ENCODE measurements around the gene AIFM2.
"Not testable (repeated sequence)": the region's sequence is repeated elsewhere in the genome, so short reads cannot be mapped to it uniquely, and the experiment has no call there.

AIFM2 gene

GRCh38 chr10:70132098-70133029, at the start of gene AIFM2:
TSS of gene AIFM2 (minus strand) at chr10:70132825. CDS start at chr10:70124084, 8,741 bp downstream.
- DNase-seq (ENCODE audit: low read depth in 1 of 2, low spot score in 1 of 2) = peak in 1 of 2 donors; percentile 11

DNA sequence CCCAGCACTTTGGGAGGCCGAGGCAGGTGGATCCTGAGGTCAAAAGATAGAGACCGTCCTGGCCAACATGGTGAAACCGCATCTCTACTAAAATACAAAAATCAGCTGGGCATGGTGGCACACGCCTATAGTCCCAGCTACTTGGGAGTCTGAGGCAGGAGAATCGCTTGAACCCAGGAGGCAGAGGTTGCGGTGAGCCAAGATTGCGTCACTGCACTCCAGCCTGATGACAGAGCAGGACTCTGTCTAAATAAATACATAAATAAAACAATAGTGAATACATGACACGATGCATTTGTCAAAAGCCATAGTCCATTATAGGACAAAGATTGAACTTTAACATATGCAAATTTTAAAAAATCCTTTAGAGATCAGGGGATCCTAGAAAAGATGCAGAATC, 46.6 kb upstream of the AIFM2 start:
- DNase-seq (ENCODE audit: low read depth in 1 of 2, low spot score in 1 of 2) = not testable (repeated sequence)

DNA sequence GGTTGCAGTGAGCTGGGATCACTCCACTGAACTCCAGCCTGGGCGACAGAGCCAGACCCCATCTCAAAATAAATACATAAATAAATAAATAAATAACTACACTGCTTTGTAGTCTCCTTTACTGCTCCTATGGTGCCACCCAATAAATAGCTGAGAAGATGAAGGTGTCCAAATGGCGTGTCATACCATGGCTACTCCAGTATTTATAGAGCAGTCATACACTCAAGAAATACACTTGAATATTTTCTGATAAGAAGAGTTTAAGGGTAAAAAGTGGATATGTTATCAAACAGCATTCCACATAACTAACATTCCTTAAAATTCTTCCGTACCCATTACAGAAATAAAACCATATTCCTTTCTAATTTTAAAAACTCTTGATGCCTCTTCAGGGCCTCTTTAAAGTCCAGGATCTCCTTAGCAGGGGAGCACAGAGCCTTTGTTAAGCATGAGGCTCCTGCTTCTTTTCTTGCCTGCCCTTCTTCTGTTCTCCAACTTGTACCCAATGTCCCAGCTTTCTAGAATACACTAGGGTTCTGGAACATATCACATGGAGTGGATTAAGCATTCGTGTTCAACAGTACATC, 45.6 kb upstream of the AIFM2 start:
- no peak for DNase-seq (ENCODE audit: low read depth in 1 of 2, low spot score in 1 of 2)

GRCh38 chr10:70176441-70176840, 43.8 kb upstream of the AIFM2 start:
- DNase-seq (ENCODE audit: low read depth in 1 of 2, low spot score in 1 of 2) = no peak

GRCh38 chr10:70175516-70175915, 42.9 kb upstream of the AIFM2 start:
- no peak for DNase-seq (ENCODE audit: low read depth in 1 of 2, low spot score in 1 of 2)

- DNase-seq (ENCODE audit: low read depth in 1 of 2, low spot score in 1 of 2) = no peak
Observed at GRCh38 chr10:70174058-70174741, 41.6 kb upstream of the AIFM2 start.

- no peak for DNase-seq (ENCODE audit: low read depth in 1 of 2, low spot score in 1 of 2)
Observed at GRCh38 chr10:70169649-70170364, 37.2 kb upstream of the AIFM2 start.

DNA sequence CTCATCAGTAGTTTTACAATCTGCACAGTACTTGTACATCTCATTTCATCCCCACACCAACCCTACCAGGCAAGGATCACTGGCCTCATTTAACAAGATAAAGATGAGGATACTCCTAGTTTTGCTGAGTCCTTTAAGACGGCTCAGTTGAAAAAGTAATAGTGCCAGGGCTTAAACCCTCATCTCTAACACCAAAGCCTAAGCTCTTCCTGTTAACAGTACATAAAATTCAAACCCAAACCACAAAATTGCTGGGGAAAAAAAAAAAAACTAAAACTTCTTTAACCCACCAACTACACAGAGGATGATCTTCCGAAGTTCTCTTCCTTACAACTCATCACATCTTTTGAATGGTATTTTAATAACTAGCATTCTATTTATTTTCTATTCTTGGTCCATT, 36.4 kb upstream of the AIFM2 start:
- DNase-seq (ENCODE audit: low read depth in 1 of 2, low spot score in 1 of 2) = no peak

DNA sequence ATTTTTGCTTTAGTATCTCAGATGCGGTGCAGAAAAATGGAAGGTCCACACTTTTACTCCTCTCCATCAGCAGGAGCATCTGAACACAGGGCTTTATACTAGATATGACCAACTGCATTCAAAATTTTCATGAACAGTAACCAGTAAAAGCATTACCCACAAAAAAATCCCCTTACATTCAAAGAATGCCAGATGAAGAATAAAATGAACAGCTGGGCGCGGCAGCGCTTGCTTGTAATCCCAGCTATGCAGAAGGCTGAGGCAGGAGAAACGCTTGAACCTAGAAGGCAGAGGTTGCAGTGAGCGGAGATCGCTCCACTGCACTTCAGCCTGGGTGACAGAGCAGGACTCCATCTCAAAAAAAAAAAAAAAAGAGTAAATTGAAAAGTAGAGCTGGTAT, 34.6 kb upstream of the AIFM2 start:
- DNase-seq (ENCODE audit: low read depth in 1 of 2, low spot score in 1 of 2) = no peak

- no peak for DNase-seq (ENCODE audit: low read depth in 1 of 2, low spot score in 1 of 2)
Observed at GRCh38 chr10:70166394-70166793, 33.8 kb upstream of the AIFM2 start.

DNA sequence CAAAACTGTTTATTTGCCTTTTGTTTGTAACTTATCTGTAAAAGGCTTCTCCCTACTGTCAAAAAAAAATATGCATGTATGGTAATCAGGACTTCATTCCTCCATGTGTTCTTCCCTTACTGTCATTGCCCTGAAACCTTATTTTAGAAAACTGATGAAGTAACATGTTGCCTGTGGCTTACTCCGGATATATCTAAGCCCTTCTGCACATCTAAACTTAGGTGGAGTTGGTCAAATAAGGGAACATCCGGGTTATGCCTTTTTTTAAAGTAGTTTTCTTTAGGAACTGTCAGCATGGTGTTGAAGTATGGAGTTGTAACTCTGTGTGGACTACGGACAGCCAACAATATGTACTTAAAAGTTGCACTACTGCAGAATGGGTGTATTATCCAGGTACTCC, 31.5 kb upstream of the AIFM2 start:
- DNase-seq (ENCODE audit: low read depth in 1 of 2, low spot score in 1 of 2) = no peak

GRCh38 chr10:70163448-70163847, 30.8 kb upstream of the AIFM2 start:
- DNase-seq (ENCODE audit: low read depth in 1 of 2, low spot score in 1 of 2) = no peak

DNA sequence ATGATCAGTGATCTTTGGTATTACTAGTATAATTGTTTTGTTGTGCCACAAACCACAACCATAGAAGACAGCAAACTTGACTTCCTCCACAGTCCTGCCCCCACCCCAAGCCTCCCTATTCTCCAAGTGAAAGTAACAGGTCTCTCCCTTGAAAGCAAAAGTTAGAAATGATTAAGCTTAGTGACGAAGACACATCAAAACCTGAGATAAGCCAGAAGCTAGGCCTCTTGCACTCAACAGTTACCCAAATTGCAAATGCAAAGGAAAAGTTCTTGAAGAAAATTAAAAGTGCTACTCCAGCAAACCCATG, 30.2 kb upstream of the AIFM2 start:
- peak in 1 of 2 donors; percentile 20 for DNase-seq (ENCODE audit: low read depth in 1 of 2, low spot score in 1 of 2)

DNA sequence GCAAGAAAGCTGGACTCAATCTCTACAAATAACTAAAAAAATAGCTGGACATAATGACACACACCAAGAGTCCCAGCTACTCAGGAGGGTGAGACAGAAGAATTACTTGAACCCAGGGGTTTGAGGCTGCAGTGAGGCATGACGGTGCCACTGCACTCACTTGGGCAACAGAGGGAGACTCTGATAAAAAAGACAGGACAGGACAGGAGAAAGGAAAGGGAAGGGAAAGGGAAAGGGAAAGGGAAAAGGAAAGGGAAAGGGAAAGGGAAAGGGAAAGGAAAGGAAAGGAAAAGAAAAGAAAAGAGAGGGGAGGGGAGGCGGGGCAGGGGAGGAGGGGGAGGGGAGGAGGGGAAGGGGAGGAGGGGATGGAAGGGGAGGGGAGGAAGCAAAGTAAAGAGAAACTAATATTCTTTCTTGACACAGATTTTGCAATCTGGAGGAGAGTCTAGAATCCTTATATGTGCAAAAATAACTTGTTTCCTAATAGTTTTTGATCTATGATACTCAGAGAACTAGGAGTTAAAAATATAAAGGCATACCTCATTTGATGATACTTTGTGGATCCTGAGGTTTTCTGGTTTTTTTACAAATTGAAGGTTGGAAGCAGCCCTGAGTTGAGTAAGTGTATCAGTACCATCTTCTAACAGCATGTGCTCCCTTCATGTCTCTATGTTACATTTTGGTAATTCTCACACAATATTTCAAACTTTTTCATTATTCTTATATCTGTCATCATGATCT, 29.7 kb upstream of the AIFM2 start:
- no peak for DNase-seq (ENCODE audit: low read depth in 1 of 2, low spot score in 1 of 2)

- no peak for DNase-seq (ENCODE audit: low read depth in 1 of 2, low spot score in 1 of 2)
Observed at GRCh38 chr10:70160798-70161197, 28.2 kb upstream of the AIFM2 start.

DNA sequence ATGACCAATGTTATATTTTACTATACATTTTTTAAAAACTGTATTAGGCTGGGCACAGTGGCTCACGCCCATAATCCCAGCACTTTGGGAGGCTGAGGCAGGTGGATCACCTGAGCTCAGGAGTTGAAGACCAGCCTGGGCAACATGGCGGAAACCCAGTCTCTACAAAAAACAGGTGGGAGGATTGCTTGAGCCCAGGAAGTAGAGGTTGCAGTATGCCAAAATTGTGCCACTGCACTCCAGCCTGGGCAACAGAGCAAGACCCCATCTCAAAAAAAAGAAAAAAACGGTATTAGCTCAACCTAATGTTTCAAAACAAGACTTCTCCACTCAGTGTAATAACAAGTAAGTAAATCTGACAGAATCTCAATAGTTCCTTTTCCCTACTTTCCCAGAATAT, 26.7 kb upstream of the AIFM2 start:
- DNase-seq (ENCODE audit: low read depth in 1 of 2, low spot score in 1 of 2) = not testable (repeated sequence)

GRCh38 chr10:70158113-70158512, 25.5 kb upstream of the AIFM2 start:
- no peak for DNase-seq (ENCODE audit: low read depth in 1 of 2, low spot score in 1 of 2)

DNA sequence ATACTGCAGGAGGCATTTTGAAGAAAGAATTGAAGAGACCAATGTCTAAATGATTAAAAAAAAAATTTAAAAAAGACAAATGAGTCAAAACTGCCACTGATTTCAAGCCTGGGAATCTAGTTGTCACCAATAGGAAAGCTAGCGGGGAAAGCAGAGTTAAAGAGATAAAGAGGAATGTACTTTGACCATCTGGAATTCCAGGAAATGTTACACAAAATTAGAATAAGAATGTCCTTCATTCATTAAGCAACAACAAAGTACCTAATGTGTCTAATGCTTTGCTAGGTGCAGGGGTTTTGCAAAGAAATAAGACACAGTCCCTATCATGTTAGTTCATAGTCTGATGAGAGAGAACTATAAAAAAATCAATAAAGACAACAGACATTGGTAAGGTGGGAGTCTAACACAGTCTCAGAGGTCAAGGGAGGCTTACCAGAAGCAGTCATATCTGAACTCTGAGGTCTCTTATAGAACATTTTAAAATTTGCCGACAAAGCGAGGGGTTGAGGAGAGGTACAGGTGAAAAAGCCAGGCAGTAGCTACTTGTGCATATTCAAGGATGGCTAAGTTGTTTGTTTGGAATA, 22.7 kb upstream of the AIFM2 start:
- no peak for DNase-seq (ENCODE audit: low read depth in 1 of 2, low spot score in 1 of 2)

DNA sequence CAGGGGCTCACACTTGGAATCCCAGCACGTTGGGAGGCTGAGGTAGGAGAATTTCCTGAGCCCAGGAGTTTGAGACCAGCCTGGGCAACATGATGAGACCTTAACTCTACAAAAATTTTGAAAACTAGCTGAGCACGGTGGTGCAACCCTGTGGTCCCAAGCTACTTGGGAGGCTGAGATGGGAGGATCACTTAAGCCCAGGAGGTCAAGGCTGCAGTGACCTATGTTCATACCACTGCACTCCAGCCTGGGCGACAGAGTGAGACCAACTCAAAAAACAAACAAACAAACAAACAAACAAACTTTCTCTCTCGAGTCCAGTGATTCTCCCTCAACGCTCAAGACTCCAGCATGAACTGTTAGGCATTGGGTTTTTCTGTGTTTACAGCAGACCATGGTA, 15.9 kb upstream of the AIFM2 start:
- DNase-seq (ENCODE audit: low read depth in 1 of 2, low spot score in 1 of 2) = no peak

DNA sequence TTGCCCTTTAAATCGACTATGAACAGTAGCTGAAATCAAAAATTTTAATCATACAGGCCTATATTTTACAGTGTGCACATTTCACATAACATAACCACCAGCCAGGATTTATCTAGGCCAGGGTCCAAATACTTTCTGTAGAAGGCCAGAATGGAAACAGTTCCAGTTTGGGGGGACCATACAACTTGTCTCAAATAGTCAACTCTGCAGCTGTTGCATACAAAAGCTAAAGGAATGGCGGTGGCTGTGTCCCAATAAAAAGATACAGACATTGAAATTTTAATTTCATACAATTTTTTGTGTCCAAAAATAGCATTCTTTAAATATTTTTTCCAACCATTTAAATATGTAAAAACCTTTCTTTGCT, 14.6 kb upstream of the AIFM2 start:
- DNase-seq (ENCODE audit: low read depth in 1 of 2, low spot score in 1 of 2) = no peak
